K562 (cell line): ENCODE results near the gene ZNF736. TPM values are rescaled to one million over a fixed set of nuclear protein-coding genes. Genes with fewer than 3 reads are reported as not detected.
"Not testable (repeated sequence)": the region's sequence is repeated elsewhere in the genome, so short reads cannot be mapped to it uniquely, and the experiment has no call there.

Source experiments
- ATAC-seq: fragments of 200-7000 bp; cut with Tn5 transposase; 3 replicates; pipeline ENCODE4 v1.9.1; 2020; ENCODE audit warnings: moderate library complexity
- BruUV-seq: library from RNA; stranded (reverse); fragments of 400-500 nt; replicated peaks from 2 replicates; lab custom pipeline; 2021; lab: Mats Ljungman, UMichigan
- CTCF ChIA-PET: fragments of 300-600 bp; formaldehyde crosslinking; extraction: SDS; loops from one replicate; lab custom pipeline; 2021; ENCODE audit warnings: low intra/inter-chr PET ratio; lab: Yijun Ruan, JAX
- POLR2A ChIA-PET: fragments of 300-600, 350-650 bp; sonication (Branson Sonifier 250); formaldehyde crosslinking; extraction: SDS; loops from one replicate; lab custom pipeline; 2021; ENCODE audit warnings: antibody characterized with exemption, inconsistent platforms; lab: Yijun Ruan, JAX
- DNase-seq, 4 experiments: peaks; one replicate each; pipeline versions ENCODE4 v3.0.0 to v3.0.0-alpha.2; 2011 to 2018; ENCODE audit warnings: low spot score in 3 of 4, mixed read lengths in 3 of 4; ENCODE audit errors: extremely low read depth in 1 of 4
- FAIRE-seq: peaks from 2 replicates; lab custom pipeline; 2011; peaks lifted over from hg19 to GRCh38; lab: Jason Lieb, UNC
- H2AFZ ChIP-seq: 2 replicates; pipeline ENCODE4 v1.6.0; 2011; ENCODE audit warnings: low read depth, low read length, control low read depth, inconsistent platforms
- H3K27ac ChIP-seq: fragments of 200-600 bp; 3 replicates; pipeline ENCODE4 v1.8.0; 2011; ENCODE audit warnings: low read depth, mild to moderate bottlenecking, control low read depth, inconsistent platforms, low read length, moderate library complexity, mixed read lengths; ENCODE audit errors: extremely low read depth
- H3K27me3 ChIP-seq, 2 experiments: fragments of 300-600 bp in 1 of 2; 2 replicates in 1 of 2; 3 replicates in 1 of 2; pipeline versions ENCODE4 v1.6.0 to v1.8.0; 2011; ENCODE audit warnings: inconsistent platforms in 2 of 2, low read length in 2 of 2, mild to moderate bottlenecking in 1 of 2, mixed read lengths in 1 of 2, moderate library complexity in 1 of 2; ENCODE audit not compliant: control insufficient read depth in 2 of 2, insufficient read depth in 2 of 2
- H3K36me3 ChIP-seq: fragments of 300-600 bp; 3 replicates; pipeline ENCODE4 v1.8.0; 2011; ENCODE audit warnings: mild to moderate bottlenecking, low read length, inconsistent platforms; ENCODE audit not compliant: control insufficient read depth, insufficient read depth
- H3K4me1 ChIP-seq, 2 experiments: fragments of 200-600 bp in 1 of 2; replicated peaks in 1 of 2; 2 replicates in 1 of 2; 3 replicates in 1 of 2; pipeline versions ENCODE4 v1.5.1 to v1.8.0; 2011; ENCODE audit warnings: inconsistent platforms in 2 of 2, low read length in 2 of 2, mild to moderate bottlenecking in 1 of 2, mixed read lengths in 1 of 2, moderate library complexity in 1 of 2; ENCODE audit not compliant: control insufficient read depth in 2 of 2, insufficient read depth in 2 of 2
- H3K4me2 ChIP-seq: 2 replicates; pipeline ENCODE4 v1.6.1; 2011; ENCODE audit warnings: low read length, control low read depth, inconsistent platforms, mixed read lengths; ENCODE audit not compliant: insufficient read depth
- H3K4me3 ChIP-seq: fragments of 200-600 bp; sonication (generic), shearing (Covaris generic); 2 replicates; pipeline ENCODE4 v1.5.1; 2016; ENCODE audit warnings: control low read depth, inconsistent platforms
- H3K79me2 ChIP-seq: fragments of 200-600 bp; 3 replicates; pipeline ENCODE4 v1.8.0; 2011; ENCODE audit warnings: low read length, inconsistent platforms; ENCODE audit not compliant: control insufficient read depth, insufficient read depth
- H3K9ac ChIP-seq, 2 experiments: 2 replicates each; pipeline versions ENCODE4 v1.6.0 to v1.6.1; 2011; ENCODE audit warnings: low read depth in 2 of 2, low read length in 2 of 2, control low read depth in 1 of 2, inconsistent platforms in 1 of 2, mild to moderate bottlenecking in 1 of 2, mixed read lengths in 1 of 2; ENCODE audit not compliant: insufficient read depth in 1 of 2
- H3K9me1 ChIP-seq: one replicate; pipeline ENCODE4 v1.6.0; 2011; ENCODE audit warnings: inconsistent platforms, mild to moderate bottlenecking, low read length, moderate library complexity; ENCODE audit not compliant: control insufficient read depth, insufficient read depth
- H3K9me3 ChIP-seq: replicated peaks from 2 replicates; pipeline ENCODE4 v1.5.1; 2011; ENCODE audit warnings: low read depth, low read length, inconsistent platforms; ENCODE audit not compliant: control insufficient read depth, insufficient read depth
- H4K20me1 ChIP-seq: replicated peaks from 2 replicates; pipeline ENCODE4 v1.6.1; 2011; ENCODE audit warnings: low read length, inconsistent platforms, mixed read lengths; ENCODE audit not compliant: control insufficient read depth, insufficient read depth
- WGBS: fragments of 100-300 bp; shearing (Covaris generic); methylation state at CpG from one replicate; pipeline ENCODE4 v1.1.6; 2016; ENCODE audit warnings: low coverage, mixed read lengths; ENCODE audit not compliant: insufficient coverage; ENCODE audit errors: missing lambda C conversion rate; 5-methylcytosine and 5-hydroxymethylcytosine counted together
- in situ Hi-C: fragments of 300-500 bp; cut with MboI; formaldehyde crosslinking; loops from 4 replicates; pipeline ENCODE4 v1.15.0; 2018; ENCODE audit warnings: inconsistent platforms, mixed read lengths
- intact Hi-C: fragments of 100-400 bp; cut with micrococcal nuclease; formaldehyde crosslinking; loops from 2 replicates; pipeline ENCODE4 v1.14.2; 2022
- polyA plus RNA-seq, 8 experiments: library from polyadenylated mRNA; depleted of rRNA in 4 of 8; stranded (reverse) in 5 of 8; unstranded in 3 of 8; fragments of >200 nt; fragmentation: Nextera tagmentation in 2 of 8; fragmentation: Illumina TruSeq in 1 of 8; extraction: Ambion mirVana in 2 of 8; extraction: Trizol in 1 of 8; gene quantifications; 2 replicates each; pipeline versions ENCODE4 v1.2.1 to v1.2.3, GENCODE V29; 2011 to 2014; ENCODE audit warnings: inconsistent platforms in 1 of 8, missing spikeins in 1 of 8
- total RNA-seq, 7 experiments: library from RNA; depleted of rRNA in 6 of 7; stranded (reverse); fragments of >200 nt in 6 of 7; fragmentation: Illumina TruSeq in 2 of 7; extraction: Trizol in 2 of 7; gene quantifications; 2 replicates each; pipeline versions ENCODE4 v1.2.1 to v1.2.3, GENCODE V29; 2011 to 2021; ENCODE audit warnings: low replicate concordance in 1 of 7
- TF ChIP-seq, protein P1 (sequence below): fragments of 450-650 bp; IDR thresholded peaks from 2 replicates; pipeline ENCODE4 v1.6.1; 2016

The ZNF736 gene
- total and polyA plus RNA-seq, 9 of the 15 experiments (the other 6 are each of a cell fraction or from before 2014, with no cell fraction given): 2.7 to 15.6 (median 7.6) TPM

DNA sequence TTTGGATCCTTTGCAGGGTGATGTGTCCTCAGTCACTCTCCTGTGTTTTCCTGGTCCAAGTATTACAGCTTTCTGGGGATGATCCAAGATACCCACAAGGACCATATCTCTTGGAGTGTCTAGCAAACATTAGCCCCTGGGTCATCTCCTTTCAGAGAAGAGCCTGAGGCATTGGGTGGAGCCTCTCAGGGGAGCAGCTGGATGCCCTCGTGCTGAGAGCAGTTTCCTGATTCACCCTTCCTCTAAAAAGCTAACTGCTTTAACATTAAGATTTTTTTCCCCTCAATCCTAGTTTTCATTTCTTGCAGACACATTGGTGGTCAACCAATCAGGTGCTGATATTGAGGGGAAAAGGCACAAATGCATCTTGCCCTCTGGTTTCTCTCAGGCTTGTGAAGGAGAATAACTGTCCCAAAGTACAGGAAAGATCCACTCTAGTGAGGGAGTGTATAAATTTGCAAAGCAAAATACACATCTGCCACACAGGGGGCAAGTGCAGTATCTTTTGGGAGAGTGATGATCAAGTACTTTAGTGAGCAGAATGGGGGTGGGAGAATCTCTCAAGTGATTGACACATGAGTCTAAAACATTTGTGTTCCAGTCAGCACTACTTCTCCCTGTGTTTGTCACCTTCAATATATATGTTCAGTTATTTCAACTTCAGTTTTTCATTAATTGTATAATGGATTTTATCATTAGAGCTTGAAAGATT lies 2.4 kb downstream of the ZNF736 start:
- not testable (repeated sequence) for ATAC-seq
- TF ChIP-seq, protein P1, sequence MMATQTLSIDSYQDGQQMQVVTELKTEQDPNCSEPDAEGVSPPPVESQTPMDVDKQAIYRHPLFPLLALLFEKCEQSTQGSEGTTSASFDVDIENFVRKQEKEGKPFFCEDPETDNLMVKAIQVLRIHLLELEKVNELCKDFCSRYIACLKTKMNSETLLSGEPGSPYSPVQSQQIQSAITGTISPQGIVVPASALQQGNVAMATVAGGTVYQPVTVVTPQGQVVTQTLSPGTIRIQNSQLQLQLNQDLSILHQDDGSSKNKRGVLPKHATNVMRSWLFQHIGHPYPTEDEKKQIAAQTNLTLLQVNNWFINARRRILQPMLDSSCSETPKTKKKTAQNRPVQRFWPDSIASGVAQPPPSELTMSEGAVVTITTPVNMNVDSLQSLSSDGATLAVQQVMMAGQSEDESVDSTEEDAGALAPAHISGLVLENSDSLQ: peak; percentile 29; the same call in 1 of the 2 replicates
- WGBS: 5% methylated on average over 1 of the region's 1 CpG

More for the DNA sequence above, 2.4 kb downstream of the ZNF736 start:
- H3K27me3 ChIP-seq, H3K36me3 ChIP-seq, FAIRE-seq, H2AFZ ChIP-seq, H3K27ac ChIP-seq, H3K9ac ChIP-seq, H3K9me1 ChIP-seq, in situ Hi-C loops, H3K9me3 ChIP-seq, CTCF ChIA-PET, DNase-seq, POLR2A ChIA-PET, H3K4me1 ChIP-seq, intact Hi-C loops, H3K4me2 ChIP-seq, BruUV-seq, H3K4me3 ChIP-seq, H4K20me1 ChIP-seq: not testable (repeated sequence)
- H3K79me2 ChIP-seq: peaks cover 50% of the 10 kb centered on the region
